WTC11 (cell line): Measurements from ENCODE around the gene MVP. TPM values are rescaled to one million over a fixed set of nuclear protein-coding genes. Genes with fewer than 3 reads are reported as not detected.

ENCODE experiments used
- ATAC-seq: fragments of 200-7000 bp; cut with Tn5 transposase; 2 replicates; pipeline ENCODE4 v1.10.0; 2021; ENCODE audit warnings: mild to moderate bottlenecking, moderate library complexity
- CTCF ChIA-PET: fragments of 300-600 bp; sonication (Branson Sonifier 250); formaldehyde crosslinking; loops from one replicate; lab custom pipeline; 2021; ENCODE audit warnings: antibody characterized with exemption; lab: Charles Lee
- POLR2A ChIA-PET: fragments of 350-600 bp; sonication (Branson Sonifier 250); formaldehyde crosslinking; loops from one replicate; lab custom pipeline; 2021; ENCODE audit warnings: antibody characterized with exemption; lab: Charles Lee
- DNase-seq: peaks from one replicate; pipeline ENCODE4 v3.0.0; 2021; ENCODE audit warnings: low spot score
- H3K27ac Mint-ChIP-seq: 2 replicates; pipeline ENCODE4 v1.8.0; 2021; ENCODE audit warnings: mixed read lengths
- H3K27me3 Mint-ChIP-seq: 2 replicates; pipeline ENCODE4 v1.8.0; 2021; ENCODE audit warnings: low read depth, mild to moderate bottlenecking, moderate library complexity, mixed read lengths
- H3K36me3 Mint-ChIP-seq: 2 replicates; pipeline ENCODE4 v1.8.0; 2021; ENCODE audit warnings: mixed read lengths
- H3K4me1 Mint-ChIP-seq: 2 replicates; pipeline ENCODE4 v1.8.0; 2022; ENCODE audit warnings: mixed read lengths
- H3K4me3 Mint-ChIP-seq: 2 replicates; pipeline ENCODE4 v1.8.0; 2021; ENCODE audit warnings: mild to moderate bottlenecking, moderate library complexity, mixed read lengths
- H3K9me3 Mint-ChIP-seq: 2 replicates; pipeline ENCODE4 v1.8.0; 2021; ENCODE audit warnings: mixed read lengths
- E2F5 ChIP-seq: sonication (generic); formaldehyde crosslinking; IDR thresholded peaks from 2 replicates; pipeline ENCODE4 v1.8.1; 2022; ENCODE audit warnings: mild to moderate bottlenecking, moderate library complexity, missing genetic modification reagents
- EMX1 ChIP-seq: fragments of 250-450 bp; sonication (Bioruptor Pico); IDR thresholded peaks from 2 replicates; pipeline ENCODE4 v1.8.0; 2021; ENCODE audit warnings: mild to moderate bottlenecking
- ERG ChIP-seq: fragments of 250-450 bp; sonication (Bioruptor Pico); IDR thresholded peaks from 2 replicates; pipeline ENCODE4 v1.8.0; 2021; ENCODE audit warnings: mild to moderate bottlenecking
- FOXK1 ChIP-seq: sonication (generic); formaldehyde crosslinking; IDR thresholded peaks from 2 replicates; pipeline ENCODE4 v1.8.0; 2022; ENCODE audit warnings: mild to moderate bottlenecking, moderate library complexity, missing genetic modification reagents
- FOXP1 ChIP-seq: sonication (generic); formaldehyde crosslinking; IDR thresholded peaks from 2 replicates; pipeline ENCODE4 v1.8.0; 2022; ENCODE audit warnings: missing genetic modification reagents, mild to moderate bottlenecking, moderate library complexity, borderline replicate concordance
- FOXP4 ChIP-seq: sonication (generic); formaldehyde crosslinking; IDR thresholded peaks from 2 replicates; pipeline ENCODE4 v1.8.0; 2022; ENCODE audit warnings: mild to moderate bottlenecking, missing genetic modification reagents
- GABPB1 ChIP-seq: sonication (generic); formaldehyde crosslinking; IDR thresholded peaks from 2 replicates; pipeline ENCODE4 v1.8.1; 2023; ENCODE audit warnings: mild to moderate bottlenecking, missing genetic modification reagents
- JUN ChIP-seq: sonication (generic); formaldehyde crosslinking; IDR thresholded peaks from 2 replicates; pipeline ENCODE4 v1.8.0; 2023; ENCODE audit warnings: mild to moderate bottlenecking, missing genetic modification reagents
- MAX ChIP-seq: sonication (generic); formaldehyde crosslinking; IDR thresholded peaks from 2 replicates; pipeline ENCODE4 v1.8.0; 2022; ENCODE audit warnings: mild to moderate bottlenecking, missing genetic modification reagents
- MYBL2 ChIP-seq: sonication (generic); formaldehyde crosslinking; IDR thresholded peaks from 2 replicates; pipeline ENCODE4 v1.8.1; 2023; ENCODE audit warnings: mild to moderate bottlenecking, moderate library complexity, missing genetic modification reagents
- NR2C2 ChIP-seq: sonication (generic); formaldehyde crosslinking; IDR thresholded peaks from 2 replicates; pipeline ENCODE4 v1.8.0; 2022; ENCODE audit warnings: mild to moderate bottlenecking, missing genetic modification reagents
- RELA ChIP-seq: sonication (generic); formaldehyde crosslinking; IDR thresholded peaks from 2 replicates; pipeline ENCODE4 v1.8.1; 2022; ENCODE audit warnings: missing genetic modification reagents, mild to moderate bottlenecking, borderline replicate concordance
- SMAD4 ChIP-seq: sonication (generic); formaldehyde crosslinking; IDR thresholded peaks from 2 replicates; pipeline ENCODE4 v1.8.0; 2022; ENCODE audit warnings: mild to moderate bottlenecking, missing genetic modification reagents
- SOX15 ChIP-seq: fragments of 250-450 bp; sonication (Bioruptor Pico); IDR thresholded peaks from 2 replicates; pipeline ENCODE4 v1.9.0; 2021; ENCODE audit warnings: mild to moderate bottlenecking
- SP1 ChIP-seq: sonication (generic); formaldehyde crosslinking; conservative IDR thresholded peaks from 2 replicates; pipeline ENCODE4 v1.8.1; 2022; ENCODE audit warnings: missing genetic modification reagents
- TP53 ChIP-seq: sonication (generic); formaldehyde crosslinking; IDR thresholded peaks from 2 replicates; pipeline ENCODE4 v1.8.1; 2023; ENCODE audit warnings: mild to moderate bottlenecking, missing genetic modification reagents
- ZNF138 ChIP-seq: sonication (generic); formaldehyde crosslinking; conservative IDR thresholded peaks from 2 replicates; pipeline ENCODE4 v1.8.1; 2022; ENCODE audit warnings: mild to moderate bottlenecking, moderate library complexity, missing genetic modification reagents
- ZNF219 ChIP-seq: sonication (generic); formaldehyde crosslinking; IDR thresholded peaks from 2 replicates; pipeline ENCODE4 v1.8.0; 2023; ENCODE audit warnings: missing genetic modification reagents, mild to moderate bottlenecking, borderline replicate concordance
- total RNA-seq: library from RNA; stranded (reverse); gene quantifications from 3 replicates; pipeline ENCODE4 v1.2.3, GENCODE V29; 2021

Gene MVP
- total RNA-seq, 1 experiment from 2014 or later: 10.8 TPM

- peak; percentile 64; the same call in 1 of the 2 replicates for TF ChIP-seq E2F5 (CRISPR knock-in tag)
- no peak for TF ChIP-seq FOXP1 (CRISPR knock-in tag)
- TF ChIP-seq FOXK1 (CRISPR knock-in tag): peak; percentile 50; the same call in 1 of the 2 replicates
- peak; percentile 98 for TF ChIP-seq SP1 (CRISPR knock-in tag)
- TF ChIP-seq EMX1: 0 out of 2 replicates have a peak, but pooled peaks have one; percentile 28
- no peak for TF ChIP-seq TP53 (CRISPR knock-in tag)
- no peak for TF ChIP-seq SOX15 (CRISPR knock-in tag)
- TF ChIP-seq SMAD4 (CRISPR knock-in tag): no peak
- TF ChIP-seq NR2C2 (CRISPR knock-in tag): peak; percentile 37; the same call in 1 of the 2 replicates
- peak; percentile 99 for TF ChIP-seq MYBL2 (CRISPR knock-in tag)
- TF ChIP-seq ZNF138 (CRISPR knock-in tag): no peak
Measured at GRCh38 chr16:29790183-29790948, 29.9 kb upstream of the MVP start, which contains the start of gene KIF22 (continued).

GRCh38 chr16:29790949-29791844 lies 29.1 kb upstream of the MVP start:
- H3K9me3 Mint-ChIP-seq: no peaks in the 10 kb centered on the region
- peaks cover 17% of the 10 kb centered on the region for H3K36me3 Mint-ChIP-seq
- peaks cover 12% of the 10 kb centered on the region for H3K27me3 Mint-ChIP-seq
- TF ChIP-seq MAX (CRISPR knock-in tag) (no peak), JUN (CRISPR knock-in tag) (0 out of 2 replicates have a peak, but pooled peaks have one; percentile 12), GABPB1 (CRISPR knock-in tag) (0 out of 2 replicates have a peak, but pooled peaks have one; percentile 11)
- TF ChIP-seq, all 79 proteins: peak for 2
- CTCF ChIA-PET: interaction anchor here (0.5 to 2.7 kb wide), 24 partner anchors 13 to 1699 kb away, joined by 3 to 28 read pairs (median 6); partner anchors contain the start of genes ASPHD1, CDIPT, PAGR1 and PRRT2
- Mint-ChIP-seq H3K4me3 (peak overlapping the region; percentile 98), H3K27ac (peak overlapping the region; percentile 96), H3K4me1 (peaks cover 21% of the 10 kb centered on the region)
- DNase-seq (no peak), ATAC-seq (peak; percentile 16)
- POLR2A ChIA-PET: interaction anchor here (1.3 to 1.6 kb wide), 3 partner anchors 45 to 240 kb away, joined by 3 to 5 read pairs (median 4); no protein-coding TSS in a partner anchor

- ATAC-seq (no peak), DNase-seq (no peak)
- ChIA-PET CTCF (no interaction called here), POLR2A (interaction anchor here (0.5 kb wide), 1 partner anchor 12 kb away, joined by 3 read pairs; no protein-coding TSS in a partner anchor)
- peaks cover 21% of the 10 kb centered on the region for H3K4me1 Mint-ChIP-seq
- peak overlapping the region; percentile 80 for H3K27ac Mint-ChIP-seq
- H3K36me3 Mint-ChIP-seq: peaks cover 25% of the 10 kb centered on the region
- H3K4me3 Mint-ChIP-seq: peak overlapping the region; percentile 98
- H3K27me3 Mint-ChIP-seq: peaks cover 3% of the 10 kb centered on the region
- no peaks in the 10 kb centered on the region for H3K9me3 Mint-ChIP-seq
- TF ChIP-seq E2F5 (CRISPR knock-in tag) (no peak), TP53 (CRISPR knock-in tag) (no peak), ZNF219 (CRISPR knock-in tag) (no peak), FOXP4 (no peak), ERG (CRISPR knock-in tag) (no peak), RELA (no peak)
Measured at GRCh38 chr16:29791845-29792807, 28.1 kb upstream of the MVP start.
